ENCODE results near the gene TSC1. TPM values are rescaled to one million over a fixed set of nuclear protein-coding genes. Genes with fewer than 3 reads are reported as not detected.

The TSC1 gene
- total RNA-seq, 1 donor from 2014 or later: 64.9 TPM

DNA sequence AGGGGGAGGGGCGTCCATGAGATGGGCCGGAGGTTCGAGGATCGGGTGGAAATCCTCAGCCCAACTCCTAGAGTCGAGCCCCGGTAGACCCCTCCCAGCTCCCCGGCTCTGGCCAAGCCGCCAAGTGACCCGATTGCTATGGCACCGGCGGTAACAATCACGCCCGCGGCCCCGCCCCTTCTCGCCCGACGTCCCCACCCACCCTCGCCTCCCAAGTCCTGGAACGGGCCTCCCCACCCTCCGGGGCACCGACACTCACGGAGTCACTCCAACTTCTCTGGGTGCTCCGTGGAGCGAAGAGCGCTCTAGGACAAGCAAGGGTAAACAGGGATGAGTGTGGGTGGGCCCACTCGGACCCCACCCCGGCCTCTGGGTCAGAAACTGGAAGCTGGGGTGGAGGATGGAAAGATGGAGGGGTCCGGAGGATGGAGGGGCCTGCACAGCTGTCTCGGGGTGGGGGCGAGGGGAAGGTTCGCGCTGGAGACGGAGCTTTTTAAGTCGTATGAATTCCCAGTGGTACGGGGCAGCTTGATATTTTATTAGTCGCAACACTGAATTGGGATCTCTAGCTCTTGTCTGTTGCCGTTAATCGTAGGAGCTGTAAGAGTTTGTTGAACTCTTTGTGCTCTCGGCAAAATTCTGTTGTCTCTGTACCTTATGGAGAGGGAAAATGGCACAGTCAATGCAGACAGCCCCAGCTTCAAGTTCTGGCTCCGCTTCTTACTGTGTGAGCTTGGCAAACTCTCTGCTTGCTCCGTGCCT lies 65.5 kb downstream of the TSC1 start, which contains the start of gene SPACA9:
Gene SPACA9 (plus strand): TSS at position 204 of the 762 bp plus-strand sequence. CDS start 5,050 bp downstream, outside the sequence.
- Mint-ChIP-seq H3K27ac (peak within 1 kb of the TSS; percentile 39), H3K4me3 (peak within 1 kb of the TSS; percentile 89), H3K36me3 (no peaks in the 10 kb centered on the region), H3K27me3 (ENCODE audit: insufficient read depth, low read depth) (peaks cover 8% of the 10 kb centered on the region), H3K9me3 (no peaks in the 10 kb centered on the region), H3K4me1 (peaks cover 19% of the 10 kb centered on the region)
- no peak within 1 kb of the TSS for H3K27ac ChIP-seq
- no peaks in the 10 kb centered on the region for H3K36me3 ChIP-seq
- H3K4me3 ChIP-seq: peak within 1 kb of the TSS; percentile 85
- no peaks in the 10 kb centered on the region for H3K9me3 ChIP-seq (ENCODE audit: low read depth)
- H3F3A ChIP-seq (ENCODE audit: low read depth): peaks cover 22% of the 10 kb centered on the region
- peak; percentile 79 for DNase-seq (ENCODE audit: low spot score)
- no peaks in the 10 kb centered on the region for H3K79me2 ChIP-seq (ENCODE audit: low read depth)
- H2AFZ ChIP-seq (replicated peaks): peak within 1 kb of the TSS; percentile 98
- TF ChIP-seq EZH2 (IDR thresholded peaks at IDR 0.05) (peak; percentile 14), EZH2phosphoT487 (IDR thresholded peaks at IDR 0.05) (no peak)
- no peak within 1 kb of the TSS for H3K9ac ChIP-seq
- no peaks in the 10 kb centered on the region for H3K4me1 ChIP-seq
- peaks cover 30% of the 10 kb centered on the region for H3K27me3 ChIP-seq
- H3K4me2 ChIP-seq: peak within 1 kb of the TSS; percentile 76
- no peaks in the 10 kb centered on the region for H4K20me1 ChIP-seq (ENCODE audit: low read depth)

DNA sequence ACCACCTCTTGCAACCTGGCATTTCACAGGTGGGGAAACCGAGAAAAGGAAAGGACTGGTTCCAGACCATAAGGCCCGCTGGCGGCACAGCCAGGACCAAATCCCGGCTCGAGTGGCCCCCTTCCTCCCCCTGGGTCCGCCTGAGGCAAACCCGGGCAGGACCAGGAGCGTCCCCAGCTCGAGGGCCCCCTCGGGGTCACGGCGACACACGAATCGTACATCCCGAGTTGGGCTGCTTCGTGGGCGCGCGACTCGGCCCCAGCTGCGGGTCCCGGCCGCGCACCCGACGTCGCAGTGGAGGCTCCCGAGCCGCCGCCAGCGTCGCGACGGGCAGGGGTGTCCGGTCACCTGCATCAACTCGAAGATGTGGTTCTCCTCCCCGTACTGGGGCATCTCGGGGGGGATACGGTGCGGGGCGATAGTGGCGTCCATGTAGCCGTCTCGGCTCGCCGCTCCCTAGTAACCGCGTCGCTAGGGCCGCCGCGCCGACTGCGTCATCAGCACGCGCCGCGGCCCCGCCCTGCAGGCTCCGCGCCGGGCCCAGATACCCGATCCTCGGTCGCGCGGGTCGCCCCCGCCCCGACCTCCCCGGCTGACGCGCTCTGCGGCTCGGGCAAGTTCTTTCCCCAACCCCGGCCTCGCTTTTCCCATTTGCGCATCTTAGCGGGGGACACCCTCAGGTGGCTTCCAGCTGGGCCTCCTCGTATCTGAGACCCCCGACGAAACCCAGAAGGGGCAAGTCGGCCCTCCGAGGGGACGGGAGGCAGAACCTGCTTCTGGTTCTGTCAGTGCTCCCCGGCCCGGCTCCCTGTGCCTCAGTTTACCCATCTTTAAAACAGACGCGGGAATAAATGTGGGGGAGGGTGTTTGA lies 66.4 kb downstream of the TSC1 start, which contains the start of gene AK8:
Gene AK8 (minus strand): TSS at position 461 of the 871 bp plus-strand sequence. CDS start 29 bp downstream, at position 432.
- H3K36me3 ChIP-seq: no peaks in the 10 kb centered on the region
- no peaks in the 10 kb centered on the region for H3K9me3 ChIP-seq (ENCODE audit: low read depth)
- H3F3A ChIP-seq (ENCODE audit: low read depth): peaks cover 22% of the 10 kb centered on the region
- no peak within 1 kb of the TSS for H3K27ac ChIP-seq
- H4K20me1 ChIP-seq (ENCODE audit: low read depth): no peaks in the 10 kb centered on the region
- peak within 1 kb of the TSS; percentile 85 for H3K4me3 ChIP-seq
- no peak within 1 kb of the TSS for H3K9ac ChIP-seq
- peaks cover 30% of the 10 kb centered on the region for H3K27me3 ChIP-seq
- peaks cover 19% of the 10 kb centered on the region for H3K4me1 Mint-ChIP-seq
- TF ChIP-seq, protein P1, sequence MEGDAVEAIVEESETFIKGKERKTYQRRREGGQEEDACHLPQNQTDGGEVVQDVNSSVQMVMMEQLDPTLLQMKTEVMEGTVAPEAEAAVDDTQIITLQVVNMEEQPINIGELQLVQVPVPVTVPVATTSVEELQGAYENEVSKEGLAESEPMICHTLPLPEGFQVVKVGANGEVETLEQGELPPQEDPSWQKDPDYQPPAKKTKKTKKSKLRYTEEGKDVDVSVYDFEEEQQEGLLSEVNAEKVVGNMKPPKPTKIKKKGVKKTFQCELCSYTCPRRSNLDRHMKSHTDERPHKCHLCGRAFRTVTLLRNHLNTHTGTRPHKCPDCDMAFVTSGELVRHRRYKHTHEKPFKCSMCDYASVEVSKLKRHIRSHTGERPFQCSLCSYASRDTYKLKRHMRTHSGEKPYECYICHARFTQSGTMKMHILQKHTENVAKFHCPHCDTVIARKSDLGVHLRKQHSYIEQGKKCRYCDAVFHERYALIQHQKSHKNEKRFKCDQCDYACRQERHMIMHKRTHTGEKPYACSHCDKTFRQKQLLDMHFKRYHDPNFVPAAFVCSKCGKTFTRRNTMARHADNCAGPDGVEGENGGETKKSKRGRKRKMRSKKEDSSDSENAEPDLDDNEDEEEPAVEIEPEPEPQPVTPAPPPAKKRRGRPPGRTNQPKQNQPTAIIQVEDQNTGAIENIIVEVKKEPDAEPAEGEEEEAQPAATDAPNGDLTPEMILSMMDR (IDR thresholded peaks at IDR 0.05): no peak
- TF ChIP-seq EZH2 (IDR thresholded peaks at IDR 0.05) (peak; percentile 52), EZH2phosphoT487 (IDR thresholded peaks at IDR 0.05) (peak; percentile 20)
- H2AFZ ChIP-seq (replicated peaks): peak within 1 kb of the TSS; percentile 98
- DNase-seq (ENCODE audit: low spot score): peak; percentile 94
- H3K27ac Mint-ChIP-seq: peak within 1 kb of the TSS; percentile 39
- H3K36me3 Mint-ChIP-seq: no peaks in the 10 kb centered on the region
- no peaks in the 10 kb centered on the region for H3K4me1 ChIP-seq
- H3K4me2 ChIP-seq: peak within 1 kb of the TSS; percentile 76
- no peaks in the 10 kb centered on the region for H3K79me2 ChIP-seq (ENCODE audit: low read depth)
- no peaks in the 10 kb centered on the region for H3K9me3 Mint-ChIP-seq
- peaks cover 8% of the 10 kb centered on the region for H3K27me3 Mint-ChIP-seq (ENCODE audit: insufficient read depth, low read depth)
- peak within 1 kb of the TSS; percentile 89 for H3K4me3 Mint-ChIP-seq

DNA sequence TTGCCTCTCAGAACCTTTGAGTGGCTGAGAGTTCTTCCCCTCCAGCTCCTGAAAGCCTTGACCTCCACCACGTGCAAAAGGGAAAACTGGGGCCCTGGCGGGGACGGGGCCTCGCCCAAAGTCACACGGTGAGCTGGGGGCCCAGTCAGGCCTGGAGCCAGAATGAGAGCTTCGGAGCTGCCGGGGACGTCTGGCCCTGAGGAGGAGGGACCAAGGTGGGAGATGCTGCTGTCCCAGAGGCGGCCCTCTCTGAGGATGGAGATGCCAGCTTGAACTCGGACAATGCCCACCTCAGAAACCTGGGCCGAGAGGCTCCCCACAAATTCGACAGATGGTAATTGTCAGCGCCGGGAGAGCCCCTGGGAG lies 67.0 kb downstream of the TSC1 start:
- no peaks in the 10 kb centered on the region for H4K20me1 ChIP-seq (ENCODE audit: low read depth)
- H3K9ac ChIP-seq: no peak overlapping the region
- H3K4me1 ChIP-seq: no peaks in the 10 kb centered on the region
- peak overlapping the region; percentile 76 for H3K4me2 ChIP-seq
- no peaks in the 10 kb centered on the region for H3K9me3 Mint-ChIP-seq
- no peaks in the 10 kb centered on the region for H3K36me3 Mint-ChIP-seq
- peak overlapping the region; percentile 85 for H3K4me3 ChIP-seq
- H3K27ac ChIP-seq: no peak overlapping the region
- H3K79me2 ChIP-seq (ENCODE audit: low read depth): no peaks in the 10 kb centered on the region
- TF ChIP-seq, protein P1 (IDR thresholded peaks at IDR 0.05): no peak
- TF ChIP-seq EZH2phosphoT487 (IDR thresholded peaks at IDR 0.05): no peak
- no peak for TF ChIP-seq EZH2 (IDR thresholded peaks at IDR 0.05)
- H3K36me3 ChIP-seq: no peaks in the 10 kb centered on the region
- no peaks in the 10 kb centered on the region for H3K9me3 ChIP-seq (ENCODE audit: low read depth)
- H3K27ac Mint-ChIP-seq: no peak overlapping the region
- peak overlapping the region; percentile 88 for H3K4me3 Mint-ChIP-seq
- H3F3A ChIP-seq (ENCODE audit: low read depth): peaks cover 22% of the 10 kb centered on the region
- no peak for DNase-seq (ENCODE audit: low spot score)
- H3K27me3 Mint-ChIP-seq (ENCODE audit: insufficient read depth, low read depth): peaks cover 8% of the 10 kb centered on the region
- H3K27me3 ChIP-seq: peaks cover 30% of the 10 kb centered on the region
- no peak overlapping the region for H2AFZ ChIP-seq (replicated peaks)
- peaks cover 14% of the 10 kb centered on the region for H3K4me1 Mint-ChIP-seq

Measured in neural progenitor cell (in vitro differentiated cells).